Dermis blood vessel endothelial cell (primary cell): ENCODE data around the gene SLC29A3. TPM values are rescaled to one million over a fixed set of nuclear protein-coding genes. Genes with fewer than 3 reads are reported as not detected.
"Not testable (repeated sequence)": the region's sequence is repeated elsewhere in the genome, so short reads cannot be mapped to it uniquely, and the experiment has no call there.

Experiments used
- DNase-seq: peaks from one replicate; pipeline ENCODE4 v3.0.0; 2010
- total RNA-seq: library from RNA; depleted of rRNA; stranded (reverse); fragments of >200 nt; gene quantifications from 2 replicates; pipeline ENCODE4 v1.2.3, GENCODE V29; 2014

Gene SLC29A3
- total RNA-seq, 1 donor from 2014 or later: 2.0 TPM

- no peak for DNase-seq
These were observed 28.7 kb downstream of the SLC29A3 start for GRCh38 chr10:71347587-71348395.

GRCh38 chr10:71348850-71349249 is 29.8 kb downstream of the SLC29A3 start:
- no peak for DNase-seq

- no peak for DNase-seq
These were observed 30.3 kb downstream of the SLC29A3 start for GRCh38 chr10:71349406-71349805.

- DNase-seq: no peak
These were observed 32.0 kb downstream of the SLC29A3 start for GRCh38 chr10:71351087-71351486.

- no peak for DNase-seq
These were observed 32.7 kb downstream of the SLC29A3 start for GRCh38 chr10:71351628-71352319.

- DNase-seq: no peak
These were observed 34.6 kb downstream of the SLC29A3 start for GRCh38 chr10:71353639-71354038.

GRCh38 chr10:71354776-71355175 is 35.7 kb downstream of the SLC29A3 start:
- DNase-seq: peak; percentile 69

GRCh38 chr10:71355886-71356285 is 36.8 kb downstream of the SLC29A3 start:
- peak; percentile 34 for DNase-seq

GRCh38 chr10:71357792-71358265 is 38.8 kb downstream of the SLC29A3 start:
- peak; percentile 22 for DNase-seq

- DNase-seq: peak; percentile 41
These were observed 39.2 kb downstream of the SLC29A3 start for GRCh38 chr10:71358277-71358676.

- not testable (repeated sequence) for DNase-seq
These were observed 39.8 kb downstream of the SLC29A3 start for GRCh38 chr10:71358906-71359305.

GRCh38 chr10:71359364-71360046 is 40.4 kb downstream of the SLC29A3 start:
- DNase-seq: no peak

- no peak for DNase-seq
These were observed 41.7 kb downstream of the SLC29A3 start for GRCh38 chr10:71360735-71361134.

- no peak for DNase-seq
These were observed 42.5 kb downstream of the SLC29A3 start for GRCh38 chr10:71361581-71361980.

- DNase-seq: no peak
These were observed 43.1 kb downstream of the SLC29A3 start for GRCh38 chr10:71362141-71362540.

- DNase-seq: no peak
These were observed 44.9 kb downstream of the SLC29A3 start for GRCh38 chr10:71363936-71364335.

- DNase-seq: no peak
These were observed 46.3 kb downstream of the SLC29A3 start for GRCh38 chr10:71365366-71365765.

- no peak for DNase-seq
These were observed 47.6 kb downstream of the SLC29A3 start for GRCh38 chr10:71366690-71367089.

GRCh38 chr10:71367271-71367670 is 48.2 kb downstream of the SLC29A3 start:
- DNase-seq: peak; percentile 60

GRCh38 chr10:71368176-71368575 is 49.1 kb downstream of the SLC29A3 start:
- DNase-seq: no peak

- DNase-seq: no peak
These were observed 49.6 kb downstream of the SLC29A3 start for GRCh38 chr10:71368643-71369042.

- DNase-seq: no peak
These were observed 50.5 kb downstream of the SLC29A3 start for GRCh38 chr10:71369602-71370001.

GRCh38 chr10:71370031-71370430 is 51.0 kb downstream of the SLC29A3 start:
- no peak for DNase-seq
